ENCODE results near the gene TTYH1.
A peak's percentile ranks its signal among the peaks of the same experiment; 100 is the strongest.
"Not testable (repeated sequence)": the region's sequence is repeated elsewhere in the genome, so short reads cannot be mapped to it uniquely, and the experiment has no call there.

Gene TTYH1

DNA sequence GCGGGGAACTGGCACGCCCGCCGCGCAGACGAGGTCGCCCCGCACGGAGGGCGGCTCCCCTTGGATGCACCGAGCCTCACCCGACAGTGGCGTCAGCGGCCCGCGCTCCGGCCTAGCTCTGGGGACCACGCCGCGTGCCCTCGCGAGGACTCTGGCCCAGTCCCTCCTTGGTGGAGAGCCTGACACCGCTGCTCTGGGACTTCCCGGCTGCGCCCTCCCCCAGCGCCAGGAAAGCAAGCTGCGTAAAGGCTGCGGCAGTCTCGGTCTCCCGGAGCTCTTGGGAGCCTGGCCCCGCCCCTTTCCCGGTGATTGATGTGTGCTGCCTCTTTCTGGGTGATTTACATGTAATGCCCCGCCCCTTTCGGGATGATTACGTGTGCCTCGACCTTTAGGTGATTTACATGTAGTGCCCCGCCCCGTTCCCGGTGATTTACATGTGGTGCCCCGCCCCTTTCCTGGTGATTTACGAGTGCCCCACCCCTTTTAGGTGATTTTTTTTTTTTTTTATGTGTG, 48.3 kb downstream of the TTYH1 start, which contains the start of gene LENG9:
TSS of gene LENG9 (minus strand) at position 248 of the 513 bp plus-strand sequence. CDS start 252 bp downstream, outside the sequence.
- DNase-seq (ENCODE audit: low read depth), result peak; percentile 95
- peak within 1 kb of the TSS; percentile 50 for H3K4me3 ChIP-seq (ENCODE audit: low read depth, low read length)
- in situ Hi-C loops (cut with HindIII; ENCODE audit: low sequenced_read_pairs), result loop anchor here (25.0 kb wide), 1 partner anchor 1149 kb away; the partner anchor contains the start of genes ZNF524, ZNF784 and ZNF865
- no peak for TF ChIP-seq CTCF (IDR thresholded peaks at IDR 0.05; ENCODE audit: low read depth, low read length, missing control alignments)

GRCh38 chr19:54464044-54464629, 48.9 kb downstream of the TTYH1 start:
- H3K4me3 ChIP-seq (ENCODE audit: low read depth, low read length), result peak overlapping the region; percentile 50
- TF ChIP-seq CTCF (IDR thresholded peaks at IDR 0.05; ENCODE audit: low read depth, low read length, missing control alignments), result no peak
- peak; percentile 56 for DNase-seq (ENCODE audit: low read depth)
- in situ Hi-C loops (cut with HindIII; ENCODE audit: low sequenced_read_pairs), result loop anchor here (25.0 kb wide), 1 partner anchor 1148 kb away; the partner anchor contains the start of genes ZNF524, ZNF784 and ZNF865

DNA sequence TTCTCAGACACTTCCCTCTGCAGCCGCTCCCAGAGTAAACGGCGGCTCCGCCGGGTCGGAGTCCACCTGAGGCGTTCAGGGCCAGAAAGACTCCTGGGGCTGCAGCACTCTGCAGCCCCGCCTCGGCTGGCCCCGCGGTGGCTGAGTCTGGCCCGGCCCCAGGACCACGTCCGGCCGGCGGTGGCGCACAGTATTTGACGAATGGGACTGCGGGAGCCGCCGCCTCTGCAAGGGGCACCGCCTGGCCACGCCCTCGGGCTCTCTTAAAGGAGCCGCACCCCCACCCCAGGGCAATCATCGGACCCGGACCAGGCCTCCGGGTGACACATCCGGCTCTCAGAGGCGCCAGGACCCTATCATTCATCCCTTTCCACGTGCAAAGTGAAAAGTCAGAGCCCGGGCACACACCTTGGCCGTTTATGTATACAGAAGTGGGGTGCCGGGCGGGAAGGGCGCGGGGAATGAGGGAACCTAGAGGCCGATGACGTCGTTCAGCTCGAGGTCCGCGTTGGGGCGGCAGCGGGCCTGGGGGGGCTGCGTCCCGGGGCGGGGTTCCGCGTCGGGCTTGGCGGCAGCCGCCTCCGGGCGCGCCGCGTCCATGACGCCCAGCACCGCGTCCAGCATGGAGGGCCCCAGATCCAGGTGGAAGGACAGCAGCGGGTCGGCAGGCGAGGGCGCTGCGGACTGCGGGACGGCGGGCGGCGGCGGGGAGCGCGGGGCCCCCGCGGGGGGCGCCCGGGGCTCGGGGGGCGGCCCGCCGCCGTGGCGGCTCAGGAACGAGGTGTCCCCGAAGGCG, 49.6 kb downstream of the TTYH1 start:
- DNase-seq (ENCODE audit: low read depth), result no peak
- H3K4me3 ChIP-seq (ENCODE audit: low read depth, low read length), result peak overlapping the region; percentile 50
- TF ChIP-seq CTCF (IDR thresholded peaks at IDR 0.05; ENCODE audit: low read depth, low read length, missing control alignments), result no peak
- in situ Hi-C loops (cut with HindIII; ENCODE audit: low sequenced_read_pairs), result loop anchor here (25.0 kb wide), 1 partner anchor 1147 kb away; the partner anchor contains the start of genes ZNF524, ZNF784 and ZNF865

DNA sequence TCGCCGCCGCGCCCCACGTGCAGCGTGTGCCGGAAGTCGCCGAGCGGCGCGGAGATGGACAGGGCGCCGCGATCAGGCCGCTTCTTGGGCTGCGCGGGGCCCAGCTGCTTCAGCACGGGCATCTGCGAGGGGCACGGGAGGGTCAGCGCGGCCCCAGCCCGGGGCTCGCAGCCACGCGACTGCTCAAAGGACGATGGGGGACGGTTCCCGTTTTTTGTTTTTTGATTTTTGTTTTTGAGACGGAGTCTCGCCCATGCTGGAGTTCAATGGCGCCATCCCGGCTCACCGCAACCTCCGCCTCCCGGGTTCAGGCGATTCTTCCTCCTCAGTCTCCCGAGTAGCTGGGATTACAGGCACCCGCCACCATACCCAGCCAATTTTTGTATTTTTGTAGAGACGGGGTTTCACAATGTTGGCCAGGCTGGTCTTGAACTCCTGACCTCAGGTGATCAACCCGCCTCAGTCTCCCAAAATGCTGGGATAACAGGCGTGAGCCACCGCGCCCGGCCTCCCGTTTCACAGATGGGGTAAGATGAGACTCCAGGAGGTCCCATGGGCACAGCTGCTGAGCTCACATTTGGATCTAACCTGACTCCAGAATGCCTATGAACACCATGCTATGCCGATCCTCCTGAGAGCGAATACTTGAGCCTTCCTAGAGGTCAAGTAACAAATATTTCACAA, 50.3 kb downstream of the TTYH1 start:
- TF ChIP-seq CTCF (IDR thresholded peaks at IDR 0.05; ENCODE audit: low read depth, low read length, missing control alignments), result no peak
- no peak for DNase-seq (ENCODE audit: low read depth)
- in situ Hi-C loops (cut with HindIII; ENCODE audit: low sequenced_read_pairs), result loop anchor here (25.0 kb wide), 1 partner anchor 1147 kb away; the partner anchor contains the start of genes ZNF524, ZNF784 and ZNF865
- no peak overlapping the region for H3K4me3 ChIP-seq (ENCODE audit: low read depth, low read length)

DNA sequence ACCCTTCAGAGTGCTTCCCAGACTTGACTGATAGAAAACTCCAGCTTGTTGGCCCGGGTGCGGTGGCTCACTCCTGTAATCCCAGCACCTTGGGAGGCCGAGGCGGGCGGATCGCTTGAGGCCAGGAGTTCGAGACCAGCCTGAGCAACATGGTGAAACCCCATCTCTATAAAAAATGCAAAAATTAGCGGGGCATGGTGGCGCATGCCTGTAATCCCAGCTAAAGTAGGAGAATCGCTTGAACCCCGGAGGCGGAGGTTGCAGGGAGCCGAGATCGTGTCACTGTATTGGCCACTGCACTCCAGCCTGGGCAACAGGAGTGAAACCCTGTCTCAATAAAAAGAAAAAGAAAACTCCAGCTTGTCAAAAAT, 50.8 kb downstream of the TTYH1 start:
- DNase-seq (ENCODE audit: low read depth), result not testable (repeated sequence)
- in situ Hi-C loops (cut with HindIII; ENCODE audit: low sequenced_read_pairs), result loop anchor here (25.0 kb wide), 1 partner anchor 1146 kb away; the partner anchor contains the start of genes ZNF524, ZNF784 and ZNF865

GRCh38 chr19:54469496-54469934, 54.3 kb downstream of the TTYH1 start:
- no peak for TF ChIP-seq CTCF (IDR thresholded peaks at IDR 0.05; ENCODE audit: low read depth, low read length, missing control alignments)
- no peak for DNase-seq (ENCODE audit: low read depth)
- H3K4me3 ChIP-seq (ENCODE audit: low read depth, low read length), result no peak overlapping the region
- in situ Hi-C loops (cut with HindIII; ENCODE audit: low sequenced_read_pairs), result loop anchor here (25.0 kb wide), 1 partner anchor 1143 kb away; the partner anchor contains the start of genes ZNF524, ZNF784 and ZNF865

More for the DNA sequence above, 50.8 kb downstream of the TTYH1 start:
- H3K4me3 ChIP-seq (ENCODE audit: low read depth, low read length), result not testable (repeated sequence)
